Smooth muscle cell of the coronary artery (primary cell): ENCODE measurements around the gene ZNF230. TPM values are rescaled to one million over a fixed set of nuclear protein-coding genes. Genes with fewer than 3 reads are reported as not detected.

ENCODE experiments used
- total RNA-seq: library from RNA; depleted of rRNA; stranded (reverse); fragments of >200 nt; gene quantifications from 2 replicates; pipeline ENCODE4 v1.2.3, GENCODE V29; 2014; ENCODE audit warnings: low replicate concordance

The ZNF230 gene
- total RNA-seq = 3.3 and 8.7 TPM in 2 replicates

DNA sequence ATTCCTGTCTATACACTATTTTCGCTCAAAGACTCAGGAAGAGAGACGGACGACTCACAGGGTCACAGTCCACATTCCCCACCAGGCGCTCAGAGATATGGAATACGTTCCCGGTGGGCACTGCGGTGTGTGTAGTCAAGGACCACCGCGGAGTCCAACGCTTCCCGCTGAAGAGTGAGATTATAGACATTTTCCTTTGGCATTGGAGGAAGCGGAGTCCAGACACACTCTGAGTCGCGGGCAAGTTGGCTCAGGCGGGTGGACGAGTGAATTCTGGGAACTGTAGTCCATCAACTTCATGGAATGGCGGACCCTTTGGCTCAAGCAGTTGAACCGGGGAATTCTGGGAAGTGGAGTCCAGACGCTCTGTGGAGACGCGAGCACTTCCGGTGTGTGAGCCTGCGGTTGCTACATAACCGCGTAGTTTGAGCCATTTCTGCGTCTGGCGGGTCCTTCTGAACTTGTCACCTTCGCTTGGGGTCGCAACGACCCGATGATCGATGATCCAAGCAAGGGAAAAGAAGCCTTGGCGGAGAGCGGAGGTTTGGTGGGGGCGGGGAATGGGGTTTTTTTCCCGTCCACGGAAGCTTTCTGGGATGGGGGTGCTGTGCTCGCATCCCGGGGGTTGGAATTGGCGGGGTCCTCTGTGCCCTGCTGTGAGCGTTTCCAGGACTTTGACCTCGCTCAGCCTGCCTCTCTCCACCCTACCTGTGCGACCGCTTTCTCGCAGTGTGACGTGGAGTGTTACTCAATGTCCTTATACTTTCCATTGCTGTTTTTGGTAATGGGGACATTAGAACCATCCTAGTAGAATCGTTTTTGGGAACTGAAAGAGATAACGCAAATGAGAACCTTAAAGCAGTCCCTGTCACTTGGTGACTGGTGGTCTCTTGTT lies at the start of gene ZNF230:
Gene ZNF230 (plus strand): TSS at position 392 of the 895 bp plus-strand sequence. CDS start 4,122 bp downstream, outside the sequence.

DNA sequence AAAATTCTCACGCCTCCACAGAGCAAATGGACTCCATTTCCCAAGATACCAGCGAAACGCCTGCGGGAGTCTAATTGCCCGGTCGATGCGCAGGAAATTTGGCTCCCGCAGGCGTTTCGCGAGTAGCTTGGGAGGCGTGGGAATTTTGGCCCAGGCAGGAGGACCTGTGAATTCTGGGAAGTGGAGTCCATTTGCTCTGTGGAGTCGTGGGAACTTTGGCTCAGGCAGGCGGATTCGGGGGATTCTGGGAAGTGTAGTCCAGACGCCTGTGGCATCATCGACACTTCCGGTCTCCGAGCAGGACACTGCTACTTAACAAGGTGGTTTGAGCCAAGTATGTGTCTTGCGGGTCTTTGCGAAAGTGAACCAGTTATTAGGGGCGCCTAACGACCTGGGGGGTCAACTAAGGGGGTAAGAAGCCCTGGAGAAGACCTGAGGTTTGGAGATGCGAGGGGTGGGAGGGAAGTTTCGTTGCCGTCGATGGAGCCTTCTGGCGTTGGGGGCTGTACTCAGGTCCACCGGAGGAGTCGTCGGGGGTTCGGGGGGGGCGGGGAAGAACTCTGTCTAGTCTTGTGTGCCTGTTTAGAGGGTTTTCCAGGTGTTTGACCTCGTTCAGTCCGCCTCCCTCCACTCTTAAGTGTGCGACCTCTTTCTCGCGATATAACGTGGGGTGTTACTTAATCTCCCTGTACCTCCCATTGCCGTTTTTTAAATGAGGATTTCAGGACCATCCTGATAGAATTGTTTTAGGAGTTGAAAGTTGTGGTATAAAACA lies 18.7 kb upstream of the ZNF230 start, which contains the start of gene ZNF155:
Gene ZNF155 (plus strand): TSS at position 277 of the 775 bp plus-strand sequence. CDS start 4,356 bp downstream, outside the sequence.

DNA sequence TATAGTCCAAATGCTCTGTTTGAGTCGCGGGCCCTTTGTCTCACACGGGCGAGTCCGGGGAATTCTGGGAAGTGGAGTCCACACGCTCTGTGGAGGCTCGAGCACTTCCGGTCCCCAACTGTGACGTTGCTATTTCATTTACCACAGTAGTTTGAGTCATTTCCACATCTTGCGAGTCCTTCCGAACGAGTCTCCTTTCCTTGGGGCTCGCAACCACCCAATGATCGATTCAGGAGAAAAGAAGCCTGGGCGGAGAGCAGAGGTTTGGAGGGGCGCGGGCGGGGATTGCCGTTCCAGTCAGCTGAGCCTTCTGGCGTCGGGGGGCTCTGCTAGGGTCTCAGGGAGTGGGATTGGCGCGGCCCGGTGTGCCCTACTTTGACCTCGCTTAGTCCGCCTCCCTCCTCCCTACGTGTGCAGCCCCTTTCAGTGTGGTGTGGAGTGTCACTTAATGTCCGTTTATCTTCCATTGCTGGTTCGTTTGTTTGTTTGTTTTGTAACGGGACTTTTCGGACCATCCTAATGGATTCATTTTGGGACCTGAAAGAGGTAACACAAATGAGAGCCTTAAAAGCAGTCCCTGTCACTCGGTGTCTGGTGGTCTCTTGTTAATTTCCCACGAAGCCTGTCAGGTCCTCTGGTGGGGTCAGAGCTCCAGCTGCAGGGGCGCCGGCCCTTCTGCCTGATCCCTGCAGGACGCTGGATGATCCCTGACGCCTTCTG lies 22.6 kb downstream of the ZNF230 start, which contains the start of gene ZNF222:
Gene ZNF222 (plus strand): TSS at position 163 of the 720 bp plus-strand sequence. CDS start 58 bp downstream, at position 221.

GRCh38 chr19:44051650-44052402 lies 49.1 kb downstream of the ZNF230 start, which contains the start of gene ZNF223:
Gene ZNF223 (plus strand): TSS chr19:44052036. CDS start chr19:44055177, 3,141 bp downstream.

Other genes with a start within 250 kb of the ZNF230 start
- gene SMG9, start 248.0 kb upstream of the ZNF230 start, total RNA-seq = 8.7 and 9.1 TPM in 2 replicates
- gene KCNN4, start 222.0 kb upstream of the ZNF230 start, total RNA-seq = 3.4 and 7.5 TPM in 2 replicates
- 0.68 and 1.2 TPM in 2 replicates for gene LYPD5, start 200.5 kb upstream of the ZNF230 start, total RNA-seq
- gene ZNF283, start 175.6 kb upstream of the ZNF230 start, total RNA-seq = 5.5 and 11.3 TPM in 2 replicates
- gene ZNF404, start 119.0 kb upstream of the ZNF230 start, total RNA-seq = 2.6 TPM in 2 replicates
- gene ZNF45, start 67.7 kb upstream of the ZNF230 start, total RNA-seq = 15.5 and 16.1 TPM in 2 replicates
- 6.3 and 8.4 TPM in 2 replicates for gene ZNF221, start 51.7 kb upstream of the ZNF230 start, total RNA-seq
- 7.0 and 9.8 TPM in 2 replicates for gene ZNF155, start 18.8 kb upstream of the ZNF230 start, total RNA-seq
- 4.3 and 8.9 TPM in 2 replicates for gene ZNF222, start 22.4 kb downstream of the ZNF230 start, total RNA-seq
- gene ZNF223, start 49.1 kb downstream of the ZNF230 start, total RNA-seq = 4.2 and 6.1 TPM in 2 replicates
- gene ZNF284, start 69.2 kb downstream of the ZNF230 start, total RNA-seq = 2.1 and 3.3 TPM in 2 replicates
- gene ZNF224, start 91.4 kb downstream of the ZNF230 start, total RNA-seq = 27.6 and 28.4 TPM in 2 replicates
- 6.7 and 8.8 TPM in 2 replicates for gene ZNF225, start 110.4 kb downstream of the ZNF230 start, total RNA-seq
- 8.1 and 9.2 TPM in 2 replicates for gene ZNF234, start 138.6 kb downstream of the ZNF230 start, total RNA-seq
- gene ZNF226, start 162.1 kb downstream of the ZNF230 start, total RNA-seq = 16.3 and 24.9 TPM in 2 replicates
- gene ZNF227, start 209.6 kb downstream of the ZNF230 start, total RNA-seq = 13.5 and 16.5 TPM in 2 replicates